ENCODE results near the gene DHX34.

Gene DHX34

DNA sequence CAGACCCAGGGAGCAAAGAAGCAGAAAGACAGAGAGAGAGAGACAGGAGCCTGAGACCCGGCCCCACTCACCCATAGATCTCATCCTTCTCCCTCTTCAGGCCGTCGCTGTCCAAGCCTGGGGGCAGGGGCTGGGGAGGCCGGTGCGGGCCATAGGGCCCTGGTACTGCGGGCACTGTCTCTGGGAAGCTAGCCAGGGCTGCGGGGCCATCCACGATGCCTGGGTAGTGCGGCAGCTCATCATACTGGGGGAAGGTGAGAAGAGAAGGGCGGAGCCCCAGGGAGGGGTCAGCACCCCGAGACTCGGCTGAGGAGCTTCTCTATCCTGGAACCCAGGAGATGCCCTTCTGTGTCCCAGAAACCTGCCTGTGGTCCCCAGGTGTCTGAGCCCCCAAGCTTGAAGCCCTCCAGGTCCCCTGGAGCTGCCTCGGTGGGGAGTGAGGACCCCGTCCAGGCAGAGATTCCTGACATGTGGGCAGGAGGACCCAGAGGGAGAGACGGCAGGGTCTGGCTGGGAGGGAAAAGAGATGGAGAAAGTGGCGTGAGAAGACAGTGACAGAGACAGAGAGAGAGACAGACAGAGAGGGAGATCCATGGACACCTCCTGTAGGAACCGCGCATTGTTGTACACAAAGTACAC, 68.1 kb downstream of the DHX34 start:
- in situ Hi-C loops (cut with MboI; ENCODE audit: low sequenced_read_pairs): no loop called here

DNA sequence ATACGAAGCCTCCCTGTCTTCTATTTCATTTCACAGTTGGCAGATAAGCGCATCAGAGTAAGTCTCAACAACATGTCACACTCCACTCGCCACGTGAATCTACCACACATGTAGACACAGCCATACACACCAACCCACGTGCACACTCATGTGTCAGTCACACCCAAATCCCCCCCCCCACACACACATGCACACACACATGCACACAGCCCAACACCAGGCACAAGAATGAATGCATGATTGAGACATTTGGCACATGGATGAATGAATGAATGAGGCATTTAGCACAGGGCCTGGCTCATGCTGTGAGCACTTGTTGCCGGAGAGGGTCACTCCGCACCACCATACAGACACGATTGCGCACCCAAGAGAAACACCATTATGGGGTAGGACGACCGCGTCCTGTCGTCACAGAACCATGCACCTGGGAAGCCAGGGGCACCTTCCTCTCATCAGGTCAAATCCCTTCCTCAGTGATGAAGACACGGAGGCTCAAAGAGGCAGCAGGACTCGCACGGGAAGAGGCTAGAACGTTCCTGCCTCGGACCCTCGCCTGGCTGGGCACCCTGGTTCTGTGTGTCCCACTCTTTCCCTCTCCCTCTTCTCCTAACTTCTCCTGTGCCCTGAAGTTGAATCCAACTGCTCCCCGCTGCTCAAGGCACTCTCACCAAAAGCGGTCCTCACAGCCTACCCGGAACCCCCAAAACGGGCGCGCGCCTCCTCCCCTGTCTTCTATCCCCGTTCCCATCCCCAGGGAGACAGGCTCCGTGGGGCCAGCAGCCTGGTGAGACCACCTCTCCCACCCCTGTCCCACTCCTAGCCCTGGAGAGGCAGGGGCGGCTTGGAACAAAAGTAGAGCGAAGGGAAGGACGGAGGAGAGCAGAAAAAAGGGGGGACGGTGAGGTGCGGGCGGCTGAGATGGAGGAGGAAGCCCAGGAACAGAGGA, 68.9 kb downstream of the DHX34 start:
- in situ Hi-C loops (cut with MboI; ENCODE audit: low sequenced_read_pairs): no loop called here

DNA sequence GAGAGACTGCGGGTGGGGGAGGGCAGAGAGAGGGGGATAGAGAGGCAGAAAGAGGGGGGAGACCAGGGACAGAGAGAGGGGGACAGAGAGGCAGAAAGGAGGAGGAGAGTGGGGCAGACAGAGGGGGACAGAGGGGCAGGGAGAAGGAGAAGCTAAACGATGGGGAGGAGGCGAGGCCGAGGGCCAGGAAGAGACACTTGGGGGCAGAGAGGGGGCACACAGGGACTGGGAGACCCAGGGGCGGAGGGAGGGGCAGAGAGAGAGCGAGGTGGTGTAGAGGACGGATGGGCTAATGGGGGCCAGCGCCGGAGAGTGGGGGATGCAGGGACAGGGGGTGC, 69.5 kb downstream of the DHX34 start:
- in situ Hi-C loops (cut with MboI; ENCODE audit: low sequenced_read_pairs): no loop called here

DNA sequence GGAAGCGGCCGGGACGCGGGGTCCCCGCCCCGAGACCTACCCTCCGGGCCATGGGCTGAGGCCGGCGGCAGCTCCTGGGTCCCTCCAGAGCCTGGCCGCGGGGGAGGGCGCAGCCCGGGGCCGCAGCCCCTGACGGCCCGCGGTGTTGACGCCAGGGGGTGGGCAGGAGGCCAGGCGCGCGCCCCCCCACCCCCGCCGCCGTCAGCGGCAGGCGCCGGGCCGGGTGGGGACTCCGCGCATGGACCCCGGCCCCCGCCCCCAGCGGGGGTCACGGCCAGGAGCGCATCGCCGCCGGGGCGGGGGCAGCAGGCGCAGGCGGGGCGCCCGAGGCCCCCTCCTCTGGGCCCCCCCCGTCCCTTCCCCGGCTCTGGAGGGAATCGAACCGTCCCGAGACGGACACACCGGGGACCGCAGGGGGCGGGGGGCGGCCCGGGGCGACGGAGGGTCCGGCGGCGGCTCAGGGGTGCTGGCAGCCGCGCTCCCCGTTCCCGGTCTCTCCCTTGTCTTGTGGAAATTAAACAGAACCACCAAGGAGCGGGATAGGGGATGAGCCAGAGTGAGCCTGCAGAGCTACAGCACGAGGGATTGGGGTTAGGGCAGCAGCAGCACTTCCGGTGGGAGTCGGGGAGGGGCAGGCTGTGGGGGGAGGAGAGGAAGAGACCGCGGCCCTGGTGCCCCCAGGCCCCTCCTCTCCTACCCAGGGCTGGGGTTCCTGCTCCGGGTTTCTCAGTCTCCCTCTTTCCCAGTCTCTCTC, 70.1 kb downstream of the DHX34 start, which contains the start of gene MEIS3:
MEIS3 (minus strand) TSS at position 498 of the 754 bp plus-strand sequence; CDS start at position 52, 446 bp downstream.
- in situ Hi-C loops (cut with MboI; ENCODE audit: low sequenced_read_pairs): no loop called here

DNA sequence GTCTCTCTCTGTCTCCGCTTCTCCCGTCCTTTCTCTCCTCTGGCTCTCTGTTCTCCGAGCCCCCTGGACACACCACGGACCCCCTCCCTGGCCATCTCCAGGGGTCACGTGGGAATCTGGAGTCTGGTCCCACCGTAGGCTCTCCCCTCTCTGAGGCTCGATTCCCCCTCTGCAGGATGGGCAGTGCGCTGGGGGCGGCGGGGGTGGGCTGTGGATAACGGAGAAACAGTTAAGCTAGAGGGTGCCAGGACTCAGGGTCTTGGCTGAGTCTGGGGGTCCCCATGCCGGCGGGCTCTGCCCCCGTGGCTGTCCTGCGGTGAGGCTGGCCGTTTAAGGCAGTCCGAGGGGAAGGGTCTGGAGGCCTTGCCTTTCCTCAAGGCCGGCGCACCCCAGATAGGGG, 70.7 kb downstream of the DHX34 start:
- in situ Hi-C loops (cut with MboI; ENCODE audit: low sequenced_read_pairs): no loop called here

DNA sequence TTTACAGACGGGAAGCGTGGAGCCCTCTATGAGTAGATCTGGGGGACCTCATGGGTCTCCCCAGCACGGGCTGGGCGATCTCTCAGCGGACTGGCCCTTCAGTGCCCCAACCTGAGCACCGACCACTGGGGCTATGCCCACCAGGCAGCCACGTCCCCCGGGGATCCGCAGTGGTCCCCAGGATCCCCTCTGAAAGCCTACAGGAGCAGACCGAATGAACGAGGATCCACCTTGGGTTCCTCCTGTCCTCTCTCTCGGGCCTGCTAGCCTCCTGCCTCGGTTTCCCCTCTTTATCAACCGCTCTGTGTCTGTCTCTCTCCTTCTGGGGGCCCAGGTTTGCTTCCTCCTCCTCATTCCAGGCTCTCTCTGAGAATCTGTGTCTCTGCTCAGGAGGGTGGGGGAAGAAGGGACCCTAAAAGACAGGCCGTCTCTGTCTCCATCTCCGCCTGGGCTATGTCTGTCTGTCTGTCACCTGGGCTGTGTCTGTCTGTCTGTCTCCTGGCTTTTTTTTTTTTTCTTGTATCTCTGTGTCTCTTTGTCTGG, 72.2 kb downstream of the DHX34 start:
- in situ Hi-C loops (cut with MboI; ENCODE audit: low sequenced_read_pairs): no loop called here

DNA sequence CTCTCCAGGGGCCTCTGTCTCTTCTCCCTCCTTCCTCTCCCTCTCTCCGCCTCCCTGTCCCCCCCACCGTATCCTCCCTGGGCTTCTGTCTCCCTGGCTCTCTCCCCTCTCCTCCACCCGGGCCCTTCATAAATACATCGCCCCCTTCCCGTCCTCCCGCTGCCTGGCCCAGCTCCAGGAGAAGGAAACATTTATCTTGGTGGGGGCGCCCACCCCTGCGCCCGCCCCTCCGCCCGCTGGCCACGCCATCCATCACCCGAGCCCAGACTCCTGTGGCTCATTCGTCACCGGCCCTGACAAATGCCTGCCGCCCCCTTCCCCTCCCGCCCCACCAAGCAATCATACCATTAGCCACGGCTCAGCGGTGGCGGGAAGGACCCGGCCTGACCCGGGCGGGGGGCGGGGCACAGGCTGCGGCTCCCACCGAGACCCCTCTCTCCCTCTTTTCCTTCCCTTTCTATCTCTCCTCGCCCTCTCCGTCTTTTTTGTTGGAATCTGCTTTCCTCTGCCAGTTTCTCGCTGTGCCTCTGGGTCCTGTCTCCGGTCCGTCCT, 72.8 kb downstream of the DHX34 start:
- in situ Hi-C loops (cut with MboI; ENCODE audit: low sequenced_read_pairs): no loop called here

DNA sequence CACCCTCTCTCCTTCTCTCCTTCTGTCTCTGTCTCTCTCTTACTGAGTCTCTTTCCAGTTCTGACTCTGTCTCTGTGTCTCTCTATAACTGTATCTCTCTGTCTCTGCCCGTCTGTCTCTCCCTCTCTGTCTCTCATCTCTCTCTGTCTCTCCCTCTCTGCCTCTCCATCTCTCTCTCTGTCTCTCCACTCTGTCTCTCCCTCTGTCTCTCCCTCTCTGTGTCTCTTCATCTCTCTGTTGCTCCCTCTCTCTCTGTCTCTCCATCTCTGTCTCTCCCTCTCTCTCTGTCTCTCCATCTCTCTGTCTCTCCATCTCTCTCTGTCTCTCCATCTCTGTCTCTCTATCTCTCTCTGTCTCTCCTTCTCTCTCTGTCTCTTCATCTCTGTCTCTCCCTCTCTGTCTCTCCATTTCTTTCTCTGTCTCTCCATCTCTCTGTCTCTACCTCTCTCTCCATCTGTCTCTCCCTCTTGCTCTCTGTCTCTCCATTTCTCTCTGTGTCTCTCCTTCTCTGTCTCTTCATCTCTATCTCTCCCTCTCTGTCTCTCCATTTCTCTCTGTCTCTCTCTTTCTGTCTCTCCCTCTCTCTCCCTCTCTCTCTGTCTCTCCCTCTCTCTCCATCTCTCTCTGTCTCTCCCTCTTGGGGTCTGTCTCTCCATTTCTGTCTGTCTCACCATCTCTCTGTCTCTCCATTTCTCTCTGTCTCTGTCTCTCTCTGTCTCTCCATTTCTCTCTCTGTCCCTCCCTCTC, 73.5 kb downstream of the DHX34 start:
- in situ Hi-C loops (cut with MboI; ENCODE audit: low sequenced_read_pairs): no loop called here

DNA sequence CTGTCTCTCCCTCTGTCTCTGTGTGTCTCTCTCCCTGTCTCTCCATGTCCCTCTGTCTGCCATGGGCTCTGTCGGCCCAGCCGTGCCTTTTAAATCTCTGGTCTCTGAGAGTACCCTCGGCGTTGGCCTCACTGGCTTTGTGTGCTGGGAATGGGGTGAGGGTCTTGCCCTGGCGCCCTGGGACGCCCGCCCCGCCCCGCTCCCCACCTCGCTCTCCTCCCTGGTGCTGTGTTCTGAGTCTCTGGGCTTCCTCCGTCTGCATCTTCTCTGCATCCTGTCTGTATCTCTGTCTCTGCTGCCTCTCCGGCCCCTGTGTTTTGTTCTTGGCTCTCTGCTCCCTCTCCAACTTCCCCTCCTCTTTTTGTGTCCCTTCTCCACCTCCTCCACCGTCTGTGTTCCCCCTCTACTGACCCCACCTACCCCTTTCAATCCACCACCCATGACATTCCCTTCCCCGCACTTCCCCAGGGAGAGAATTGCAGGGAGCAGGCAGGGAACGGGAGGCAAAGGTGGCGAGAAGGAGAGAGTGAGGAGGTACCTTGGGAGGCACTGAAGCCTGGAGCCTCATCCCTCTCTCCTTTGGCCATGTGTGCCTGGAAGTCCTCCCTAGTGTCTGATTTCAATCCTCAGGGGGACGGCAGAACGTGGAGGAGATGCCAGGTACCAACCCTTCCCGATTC, 74.2 kb downstream of the DHX34 start:
- in situ Hi-C loops (cut with MboI; ENCODE audit: low sequenced_read_pairs): no loop called here

DNA sequence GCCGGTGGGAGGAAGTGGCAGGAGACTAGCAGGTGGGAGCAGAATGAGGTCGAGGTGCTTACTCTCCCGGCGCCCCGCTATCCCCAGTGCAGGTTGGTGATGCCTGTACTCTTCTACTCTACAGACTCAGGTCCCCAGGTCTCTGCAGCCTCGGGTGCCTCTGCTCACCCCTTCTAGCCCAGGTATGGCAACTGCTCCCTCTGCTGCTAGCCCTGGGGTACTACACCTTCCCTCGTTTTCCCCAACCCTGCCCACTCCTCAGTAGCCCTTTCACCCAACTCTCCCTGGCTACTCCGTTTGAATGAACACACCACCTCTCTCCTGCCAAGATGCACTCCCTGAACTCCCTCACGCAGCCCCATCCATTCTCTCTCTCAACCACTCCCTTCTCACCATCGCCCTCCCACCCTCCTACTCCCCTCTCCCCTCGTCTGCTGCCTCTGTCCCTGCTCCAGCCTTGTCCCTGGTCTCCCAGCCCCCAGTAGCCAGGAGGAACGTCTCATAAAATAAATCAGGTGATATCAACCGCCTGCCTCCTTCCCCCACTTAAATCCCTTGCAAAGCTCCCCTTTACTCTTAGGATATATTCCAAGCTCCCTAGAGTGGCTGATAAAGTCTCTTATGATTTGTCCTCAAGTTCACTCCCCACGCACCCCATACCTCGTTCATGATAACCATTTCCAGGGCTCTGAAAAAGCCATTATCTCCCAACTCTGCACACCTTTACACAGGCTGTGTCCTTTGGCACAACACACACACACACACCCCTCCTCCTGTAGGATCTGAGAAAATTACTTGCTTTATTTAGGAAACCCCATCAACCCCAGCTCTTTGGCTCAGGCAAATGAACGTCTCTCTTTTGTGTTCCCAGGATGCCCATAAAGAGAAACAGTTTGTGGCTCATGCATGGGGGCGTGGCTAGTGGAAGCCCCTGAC, 78.4 kb downstream of the DHX34 start:
- in situ Hi-C loops (cut with MboI; ENCODE audit: low sequenced_read_pairs): no loop called here

DNA sequence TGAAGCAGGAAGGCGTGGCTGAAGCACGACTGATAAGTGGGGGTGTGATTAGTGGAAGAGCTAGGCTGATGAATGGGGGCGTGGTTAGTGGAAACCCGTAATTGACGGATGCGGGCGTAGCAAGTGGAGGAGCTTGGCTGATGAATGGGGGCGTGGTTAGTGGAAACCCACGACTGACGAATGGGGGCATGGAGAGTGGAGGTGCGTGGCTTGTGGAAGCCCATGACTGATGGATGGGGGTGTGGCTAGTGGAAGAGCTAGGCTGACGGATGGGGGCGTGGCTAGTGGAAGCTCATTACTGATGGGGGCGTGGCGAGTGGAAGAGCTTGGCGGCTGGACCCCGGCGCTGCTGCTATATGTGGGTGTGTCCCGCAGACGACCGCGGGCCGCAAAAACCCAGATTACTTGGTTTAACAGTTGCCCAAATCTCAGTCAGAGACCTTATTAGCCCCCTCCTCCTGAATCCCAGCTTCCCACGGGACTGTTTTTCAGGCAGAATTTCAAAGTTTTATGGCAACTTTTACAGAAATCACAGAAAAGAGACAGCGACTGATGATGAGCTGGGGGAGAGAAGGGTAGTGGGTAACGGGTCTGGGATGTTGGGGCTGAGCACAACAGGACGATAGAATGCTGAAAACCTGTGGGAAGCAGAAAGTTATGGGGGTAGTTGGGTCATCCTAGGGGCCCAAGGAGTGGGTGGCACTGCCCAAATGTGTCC, 79.2 kb downstream of the DHX34 start:
- in situ Hi-C loops (cut with MboI; ENCODE audit: low sequenced_read_pairs): no loop called here

DNA sequence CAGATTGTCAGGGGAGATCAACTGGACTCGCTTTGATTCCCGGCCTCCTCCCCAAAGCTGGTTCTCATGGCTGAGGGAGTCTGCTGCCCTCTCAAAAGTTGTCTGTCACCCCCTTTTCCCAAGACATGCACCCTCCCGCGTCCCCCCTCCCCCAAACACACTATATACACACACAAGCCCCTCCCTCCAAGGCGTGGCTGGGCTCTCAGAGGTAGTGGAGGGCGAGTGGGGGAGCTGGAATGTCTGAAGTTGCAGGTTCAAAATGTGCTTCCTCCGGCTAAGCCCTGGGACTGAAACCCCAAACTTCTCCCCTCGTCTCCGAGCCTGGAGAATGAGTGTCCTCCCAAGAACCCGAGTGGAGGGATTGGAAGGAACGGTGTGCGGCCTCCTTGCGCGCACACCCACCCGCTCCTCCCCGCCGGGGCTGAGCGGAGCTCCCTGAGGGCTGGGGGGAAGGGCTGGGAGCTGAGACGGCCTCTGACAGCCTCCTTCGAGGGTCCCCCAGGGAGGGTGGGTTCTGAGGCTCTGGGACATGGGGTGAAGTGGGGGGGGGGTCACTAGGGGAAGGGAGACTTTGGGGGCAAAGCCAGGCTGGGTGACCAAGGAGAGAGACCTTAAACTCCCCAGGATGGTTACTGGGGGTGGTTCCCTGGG, 80.2 kb downstream of the DHX34 start:
- in situ Hi-C loops (cut with MboI; ENCODE audit: low sequenced_read_pairs): no loop called here

DNA sequence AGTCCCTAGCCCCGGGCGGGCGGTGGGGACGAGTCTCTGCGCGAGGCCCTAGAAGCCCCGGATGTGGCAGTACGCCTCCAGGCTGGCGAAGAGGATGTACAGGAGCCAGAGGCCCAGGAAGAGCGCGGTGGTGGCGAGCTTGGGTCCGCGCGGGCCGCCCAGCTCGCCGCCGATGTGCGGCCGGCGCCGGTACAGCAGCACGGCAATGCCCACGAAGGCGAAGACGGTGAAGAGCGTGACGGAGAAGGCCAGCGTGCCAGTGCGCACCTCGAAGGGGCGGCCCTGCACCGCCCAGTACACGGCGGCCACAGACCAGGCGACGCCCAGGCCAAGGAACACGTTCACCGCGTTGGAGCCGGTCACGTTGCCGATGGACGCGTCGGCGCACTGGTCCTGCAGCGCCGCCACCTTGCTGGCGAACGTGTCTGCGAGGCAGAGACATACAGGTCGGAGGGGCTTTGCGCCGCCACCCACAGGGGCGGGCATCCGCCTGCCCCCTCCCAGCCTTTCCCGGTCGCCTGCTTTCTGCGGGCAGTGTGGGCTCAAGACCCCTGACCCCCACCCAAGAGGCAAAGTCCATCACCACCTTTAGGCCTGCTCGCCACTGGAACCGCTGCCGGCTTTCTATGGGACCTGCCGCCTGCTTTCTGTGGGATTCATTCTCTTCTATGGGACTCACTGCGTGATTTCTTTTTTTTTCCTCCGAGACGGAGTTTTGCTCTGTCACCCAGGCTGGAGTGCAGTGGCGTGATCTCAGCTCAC, 81.1 kb downstream of the DHX34 start:
- in situ Hi-C loops (cut with MboI; ENCODE audit: low sequenced_read_pairs): no loop called here

DNA sequence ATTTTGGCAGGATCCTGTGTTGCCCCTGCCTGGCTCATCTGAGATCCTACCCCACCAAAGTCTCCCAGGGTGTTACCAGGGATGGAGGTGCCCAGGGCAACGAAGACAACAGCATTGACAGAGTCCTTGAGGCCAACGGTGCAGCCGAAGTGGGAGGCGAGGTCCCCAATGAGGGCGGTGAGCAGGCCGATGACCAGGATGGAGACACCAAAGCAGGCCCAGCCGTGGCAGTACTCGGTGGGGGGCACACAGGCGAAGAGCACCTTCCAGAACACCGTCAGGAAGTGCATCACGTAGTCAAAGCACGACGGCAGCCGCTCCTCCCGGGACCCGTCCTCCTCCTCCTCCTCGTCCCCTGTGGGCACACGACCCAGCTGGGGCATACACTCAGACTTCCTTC, 83.0 kb downstream of the DHX34 start:
- in situ Hi-C loops (cut with MboI; ENCODE audit: low sequenced_read_pairs): no loop called here
